ENCODE data around the gene TEX36. TPM values are rescaled to one million over a fixed set of nuclear protein-coding genes. Genes with fewer than 3 reads are reported as not detected.

TEX36 gene
- total and polyA plus RNA-seq, 2 of the 13 experiments (the other 11 are each of a cell fraction or from before 2014, with no cell fraction given), result not detected

- DNase-seq (ENCODE audit: low spot score), result no peak
- Histone ChIP-seq H3K27me3 (ENCODE audit: control insufficient read depth in 1 of 2, insufficient read depth in 2 of 2, low read length in 2 of 2) (peaks cover 3 to 43% of the 10 kb centered on the region in 2 experiments; a peak in 4 of 5 replicates), H3K9ac (ENCODE audit: insufficient read depth, low read depth, low read length) (no peak overlapping the region), H3K4me3 (replicated peaks in 1 of 3; ENCODE audit: insufficient read depth in 1 of 3, low read depth in 2 of 3, low read length in 3 of 3) (no peak overlapping the region), H4K20me1 (ENCODE audit: insufficient read depth, low read length) (no peaks in the 10 kb centered on the region), H3K27ac (ENCODE audit: extremely low read length, insufficient read depth, low read length) (no peak overlapping the region), H3K79me2 (ENCODE audit: insufficient read depth, low read length) (no peaks in the 10 kb centered on the region), H3K4me2 (ENCODE audit: low read depth, low read length) (no peak overlapping the region), H3K36me3 (replicated peaks in 1 of 2; ENCODE audit: control insufficient read depth in 1 of 2, insufficient read depth in 2 of 2, low read length in 2 of 2) (no peaks in the 10 kb centered on the region), H3K4me1 (ENCODE audit: insufficient read depth, low read length) (no peaks in the 10 kb centered on the region), H2AFZ (ENCODE audit: low read length) (no peak overlapping the region), H3K9me3 (ENCODE audit: low read length) (no peaks in the 10 kb centered on the region)
- in situ Hi-C loops (cut with HindIII; ENCODE audit: extremely low pct_ligation_motif_present, low pct_unique_long_range_greater_than_20kb), result no loop called here
- intact Hi-C loops (cut with micrococcal nuclease; ENCODE audit: unreplicated experiment), result no loop called here
- TF ChIP-seq ELF4 (CRISPR knock-in tag; IDR thresholded peaks at IDR 0.05; ENCODE audit: borderline replicate concordance) (no peak), SATB2 (CRISPR knock-in tag; IDR thresholded peaks at IDR 0.05) (no peak), ZNF646 (CRISPR knock-in tag; IDR thresholded peaks at IDR 0.05) (no peak), POLR2G (IDR thresholded peaks at IDR 0.05; ENCODE audit: low read depth, low read length) (no peak)
- no TSS peak for BruUV-seq (replicated peaks)
- ChIA-PET CTCF (ENCODE audit: low intra/inter-chr PET ratio, low total read pairs) (no interaction called here), POLR2A (no interaction called here)
- WGBS (ENCODE audit: low lambda C conversion rate), result 2% methylated on average over 6 of the region's 6 CpGs
- no peak for FAIRE-seq
- no peak for ATAC-seq
Measured at GRCh38 chr10:125626671-125627070, 56.3 kb downstream of the TEX36 start.

Measured in HepG2 (cell line).